ENCODE results near the gene AP4B1.

GRCh38 chr1:113850127-113850796, 54.3 kb downstream of the AP4B1 start:
- TF ChIP-seq CTCF (IDR thresholded peaks at IDR 0.05 in 2 of 3, conservative IDR thresholded peaks at IDR 0.05 in 1 of 3; ENCODE audit: borderline replicate concordance in 1 of 3, insufficient read depth in 1 of 3, low read depth in 2 of 3, low read length in 2 of 3), result no peak
- no peak for TF ChIP-seq POLR2A (IDR thresholded peaks at IDR 0.05; ENCODE audit: borderline replicate concordance, extremely low read depth, insufficient read depth, insufficient read length)
- no peak for TF ChIP-seq YY1 (IDR thresholded peaks at IDR 0.05; ENCODE audit: extremely low read depth, insufficient replicate concordance, low read depth, low read length)
- no peak for TF ChIP-seq POLR2AphosphoS5 (IDR thresholded peaks at IDR 0.05; ENCODE audit: low read depth, low read length)
- no peak for TF ChIP-seq ZNF274 (IDR thresholded peaks at IDR 0.05; ENCODE audit: low read depth, low read length)
- TF ChIP-seq, protein P1, sequence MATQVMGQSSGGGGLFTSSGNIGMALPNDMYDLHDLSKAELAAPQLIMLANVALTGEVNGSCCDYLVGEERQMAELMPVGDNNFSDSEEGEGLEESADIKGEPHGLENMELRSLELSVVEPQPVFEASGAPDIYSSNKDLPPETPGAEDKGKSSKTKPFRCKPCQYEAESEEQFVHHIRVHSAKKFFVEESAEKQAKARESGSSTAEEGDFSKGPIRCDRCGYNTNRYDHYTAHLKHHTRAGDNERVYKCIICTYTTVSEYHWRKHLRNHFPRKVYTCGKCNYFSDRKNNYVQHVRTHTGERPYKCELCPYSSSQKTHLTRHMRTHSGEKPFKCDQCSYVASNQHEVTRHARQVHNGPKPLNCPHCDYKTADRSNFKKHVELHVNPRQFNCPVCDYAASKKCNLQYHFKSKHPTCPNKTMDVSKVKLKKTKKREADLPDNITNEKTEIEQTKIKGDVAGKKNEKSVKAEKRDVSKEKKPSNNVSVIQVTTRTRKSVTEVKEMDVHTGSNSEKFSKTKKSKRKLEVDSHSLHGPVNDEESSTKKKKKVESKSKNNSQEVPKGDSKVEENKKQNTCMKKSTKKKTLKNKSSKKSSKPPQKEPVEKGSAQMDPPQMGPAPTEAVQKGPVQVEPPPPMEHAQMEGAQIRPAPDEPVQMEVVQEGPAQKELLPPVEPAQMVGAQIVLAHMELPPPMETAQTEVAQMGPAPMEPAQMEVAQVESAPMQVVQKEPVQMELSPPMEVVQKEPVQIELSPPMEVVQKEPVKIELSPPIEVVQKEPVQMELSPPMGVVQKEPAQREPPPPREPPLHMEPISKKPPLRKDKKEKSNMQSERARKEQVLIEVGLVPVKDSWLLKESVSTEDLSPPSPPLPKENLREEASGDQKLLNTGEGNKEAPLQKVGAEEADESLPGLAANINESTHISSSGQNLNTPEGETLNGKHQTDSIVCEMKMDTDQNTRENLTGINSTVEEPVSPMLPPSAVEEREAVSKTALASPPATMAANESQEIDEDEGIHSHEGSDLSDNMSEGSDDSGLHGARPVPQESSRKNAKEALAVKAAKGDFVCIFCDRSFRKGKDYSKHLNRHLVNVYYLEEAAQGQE (IDR thresholded peaks at IDR 0.05; ENCODE audit: low read depth), result no peak
- TF ChIP-seq SRF (IDR thresholded peaks at IDR 0.05; ENCODE audit: low read depth), result no peak
- TF ChIP-seq RAD21 (IDR thresholded peaks at IDR 0.05; ENCODE audit: low read depth), result no peak
- no peak for TF ChIP-seq EZH2 (IDR thresholded peaks at IDR 0.05)
- TF ChIP-seq EZH2phosphoT487 (IDR thresholded peaks at IDR 0.05; ENCODE audit: borderline replicate concordance), result no peak
